PFSK-1 (cell line): ENCODE measurements around the gene ABR.

ENCODE experiments used
- POLR2AphosphoS5 ChIP-seq: IDR thresholded peaks from 2 replicates; pipeline ENCODE4 v1.6.1; 2012; ENCODE audit warnings: low read depth, mild to moderate bottlenecking, control low read depth, low read length, moderate library complexity
- SIN3A ChIP-seq: IDR thresholded peaks from 2 replicates; pipeline ENCODE4 v1.6.1; 2012; ENCODE audit warnings: mild to moderate bottlenecking, low read length, moderate library complexity, borderline replicate concordance; ENCODE audit not compliant: insufficient read depth
- TAF1 ChIP-seq: IDR thresholded peaks from 2 replicates; pipeline ENCODE4 v1.6.1; 2012; ENCODE audit warnings: low read length, control low read depth, borderline replicate concordance; ENCODE audit not compliant: insufficient read depth

GRCh38 chr17:1003633-1003971, 176.2 kb downstream of the ABR start:
- TF ChIP-seq POLR2AphosphoS5 (no peak), TAF1 (no peak), SIN3A (no peak)
